Measurements from ENCODE around the gene LY86. TPM values are rescaled to one million over a fixed set of nuclear protein-coding genes. Genes with fewer than 3 reads are reported as not detected.

The LY86 gene
- polyA plus RNA-seq, 1 donor from 2014 or later = not detected

- TF ChIP-seq EP300 (conservative IDR thresholded peaks at IDR 0.05; ENCODE audit: poor library complexity, severe bottlenecking) (no peak), RAD21 (conservative IDR thresholded peaks at IDR 0.05) (no peak)
- no peaks in the 10 kb centered on the region for H3K27me3 ChIP-seq (ENCODE audit: insufficient read depth, low read depth, low read length)
- no peaks in the 10 kb centered on the region for H3F3A ChIP-seq (ENCODE audit: insufficient read depth, low read length, poor library complexity, severe bottlenecking)
- no peak overlapping the region for H3K4me2 ChIP-seq (ENCODE audit: low read length)
- no peak overlapping the region for H3K4me3 ChIP-seq (ENCODE audit: low read length)
- no peak overlapping the region for H3K27ac ChIP-seq (ENCODE audit: low read length)
- no peaks in the 10 kb centered on the region for H4K20me1 ChIP-seq (ENCODE audit: insufficient read depth)
- no peaks in the 10 kb centered on the region for H3K9me3 ChIP-seq (ENCODE audit: low read length)
- no peak overlapping the region for H3K9ac ChIP-seq (ENCODE audit: low read length)
- no peaks in the 10 kb centered on the region for H3K9me2 ChIP-seq (ENCODE audit: insufficient read depth, low read length)
- H3K79me2 ChIP-seq (replicated peaks; ENCODE audit: insufficient read depth, low read length) = no peaks in the 10 kb centered on the region
- H2AFZ ChIP-seq (ENCODE audit: low read depth, low read length) = no peak overlapping the region
- no peaks in the 10 kb centered on the region for H3K36me3 ChIP-seq (ENCODE audit: insufficient read depth, low read length)
These were observed 840 bp upstream of the LY86 start for GRCh38 chr6:6587696-6588063.

GRCh38 chr6:6588924-6589709, 597 bp downstream of the LY86 start:
- Histone ChIP-seq H3K9me2 (ENCODE audit: insufficient read depth, low read length) (no peaks in the 10 kb centered on the region), H3K79me2 (replicated peaks; ENCODE audit: insufficient read depth, low read length) (no peaks in the 10 kb centered on the region), H3F3A (ENCODE audit: insufficient read depth, low read length, poor library complexity, severe bottlenecking) (no peaks in the 10 kb centered on the region), H3K4me2 (ENCODE audit: low read length) (no peak overlapping the region), H3K4me3 (ENCODE audit: low read length) (no peak overlapping the region), H4K20me1 (ENCODE audit: insufficient read depth) (no peaks in the 10 kb centered on the region), H3K9ac (ENCODE audit: low read length) (no peak overlapping the region), H3K9me3 (ENCODE audit: low read length) (no peaks in the 10 kb centered on the region), H3K27ac (ENCODE audit: low read length) (no peak overlapping the region), H3K27me3 (ENCODE audit: insufficient read depth, low read depth, low read length) (no peaks in the 10 kb centered on the region), H2AFZ (ENCODE audit: low read depth, low read length) (no peak overlapping the region), H3K36me3 (ENCODE audit: insufficient read depth, low read length) (no peaks in the 10 kb centered on the region)
- no peak for TF ChIP-seq EZH2 (IDR thresholded peaks at IDR 0.05; ENCODE audit: borderline replicate concordance, insufficient read depth, low read length, poor library complexity, severe bottlenecking)
- no peak for TF ChIP-seq SMC3 (conservative IDR thresholded peaks at IDR 0.05; ENCODE audit: poor library complexity)
- no peak for TF ChIP-seq POLR2AphosphoS5 (IDR thresholded peaks at IDR 0.05)
- no peak for TF ChIP-seq RAD21 (conservative IDR thresholded peaks at IDR 0.05)
- TF ChIP-seq REST (IDR thresholded peaks at IDR 0.05; ENCODE audit: borderline replicate concordance) = no peak
- TF ChIP-seq, protein P1, sequence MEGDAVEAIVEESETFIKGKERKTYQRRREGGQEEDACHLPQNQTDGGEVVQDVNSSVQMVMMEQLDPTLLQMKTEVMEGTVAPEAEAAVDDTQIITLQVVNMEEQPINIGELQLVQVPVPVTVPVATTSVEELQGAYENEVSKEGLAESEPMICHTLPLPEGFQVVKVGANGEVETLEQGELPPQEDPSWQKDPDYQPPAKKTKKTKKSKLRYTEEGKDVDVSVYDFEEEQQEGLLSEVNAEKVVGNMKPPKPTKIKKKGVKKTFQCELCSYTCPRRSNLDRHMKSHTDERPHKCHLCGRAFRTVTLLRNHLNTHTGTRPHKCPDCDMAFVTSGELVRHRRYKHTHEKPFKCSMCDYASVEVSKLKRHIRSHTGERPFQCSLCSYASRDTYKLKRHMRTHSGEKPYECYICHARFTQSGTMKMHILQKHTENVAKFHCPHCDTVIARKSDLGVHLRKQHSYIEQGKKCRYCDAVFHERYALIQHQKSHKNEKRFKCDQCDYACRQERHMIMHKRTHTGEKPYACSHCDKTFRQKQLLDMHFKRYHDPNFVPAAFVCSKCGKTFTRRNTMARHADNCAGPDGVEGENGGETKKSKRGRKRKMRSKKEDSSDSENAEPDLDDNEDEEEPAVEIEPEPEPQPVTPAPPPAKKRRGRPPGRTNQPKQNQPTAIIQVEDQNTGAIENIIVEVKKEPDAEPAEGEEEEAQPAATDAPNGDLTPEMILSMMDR (IDR thresholded peaks at IDR 0.05; ENCODE audit: poor library complexity, severe bottlenecking) = no peak
- no peak for TF ChIP-seq TAF1 (IDR thresholded peaks at IDR 0.05; ENCODE audit: low read depth)
- no peak for TF ChIP-seq MXI1 (conservative IDR thresholded peaks at IDR 0.05; ENCODE audit: poor library complexity, severe bottlenecking)
- TF ChIP-seq EP300 (conservative IDR thresholded peaks at IDR 0.05; ENCODE audit: poor library complexity, severe bottlenecking) = no peak

Measured in neural cell (in vitro differentiated cells).